ENCODE data around the gene CELA2B. TPM values are rescaled to one million over a fixed set of nuclear protein-coding genes. Genes with fewer than 3 reads are reported as not detected.
"Not testable (repeated sequence)": the region's sequence is repeated elsewhere in the genome, so short reads cannot be mapped to it uniquely, and the experiment has no call there.

The CELA2B gene
- total and polyA plus RNA-seq, 2 donors from 2014 or later = not detected

DNA sequence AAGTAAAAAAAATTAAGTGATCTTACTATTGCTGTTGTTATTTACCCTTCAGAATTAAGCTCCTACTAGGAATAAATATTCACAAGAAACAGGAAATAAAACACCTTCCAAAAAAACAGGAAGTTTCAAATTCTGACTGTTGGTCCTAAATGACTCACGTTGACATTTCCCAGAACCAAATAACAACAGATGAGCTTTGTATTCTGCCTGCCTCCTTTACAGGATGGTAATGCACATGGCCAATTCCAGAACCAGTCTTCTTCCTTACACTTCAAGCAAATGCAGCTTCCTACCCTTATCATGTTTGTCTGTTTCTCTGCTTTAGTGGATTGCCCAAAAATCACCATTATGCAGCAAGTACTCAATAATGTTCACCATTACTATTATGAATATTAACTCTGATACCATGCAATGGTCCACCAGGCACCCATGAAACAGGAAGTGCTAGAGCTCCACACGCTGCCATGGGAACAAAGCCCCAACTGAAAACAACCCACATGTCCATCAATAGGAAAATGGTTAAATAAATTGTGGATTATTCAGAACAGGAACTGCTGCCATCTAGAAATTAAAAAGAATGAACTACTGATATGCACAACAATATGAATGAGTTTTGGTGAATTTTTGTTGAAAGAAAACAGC, 39.2 kb downstream of the CELA2B start:
- H3K27me3 ChIP-seq (ENCODE audit: control insufficient read depth, insufficient read depth, low read length) = no peaks in the 10 kb centered on the region
- no peaks in the 10 kb centered on the region for H3K4me1 ChIP-seq (ENCODE audit: control insufficient read depth in 2 of 3, insufficient read depth in 2 of 3, low read depth in 1 of 3, low read length in 3 of 3)
- no peak overlapping the region for H3K9ac ChIP-seq (ENCODE audit: low read length in 3 of 3)
- H3K27ac ChIP-seq (ENCODE audit: low read depth in 2 of 2, low read length in 2 of 2) = no peak overlapping the region
- no peak for DNase-seq
- TF ChIP-seq CTCF (IDR thresholded peaks at IDR 0.05; ENCODE audit: borderline replicate concordance, extremely low read depth, insufficient read depth) = no peak
- intact Hi-C loops (cut with DNase I) = no loop called here
- FAIRE-seq = no peak
- no peak overlapping the region for H3K4me3 ChIP-seq (ENCODE audit: low read length in 3 of 3)
- H3K9me3 ChIP-seq (ENCODE audit: control insufficient read depth in 2 of 3, insufficient read depth in 1 of 3, low read length in 3 of 3) = no peaks in the 10 kb centered on the region
- peaks cover 0 to 22% (median 2%) of the 10 kb centered on the region in 3 donors for H3K36me3 ChIP-seq (ENCODE audit: control insufficient read depth in 2 of 3, insufficient read depth in 3 of 3, low read length in 3 of 3)

- Histone ChIP-seq H3K36me3 (ENCODE audit: control insufficient read depth in 2 of 3, insufficient read depth in 3 of 3, low read length in 3 of 3) (peaks cover 0 to 15% (median 2%) of the 10 kb centered on the region in 3 donors), H3K9ac (ENCODE audit: low read length in 3 of 3) (no peak overlapping the region), H3K27me3 (ENCODE audit: control insufficient read depth, insufficient read depth, low read length) (no peaks in the 10 kb centered on the region), H3K4me1 (ENCODE audit: control insufficient read depth in 2 of 3, insufficient read depth in 2 of 3, low read depth in 1 of 3, low read length in 3 of 3) (peaks cover 0 to 8% (median 7%) of the 10 kb centered on the region in 3 donors), H3K27ac (ENCODE audit: low read depth in 2 of 2, low read length in 2 of 2) (no peak overlapping the region), H3K9me3 (ENCODE audit: control insufficient read depth in 2 of 3, insufficient read depth in 1 of 3, low read length in 3 of 3) (no peaks in the 10 kb centered on the region), H3K4me3 (ENCODE audit: low read length in 3 of 3) (no peak overlapping the region)
- FAIRE-seq = no peak
- intact Hi-C loops (cut with DNase I) = no loop called here
- DNase-seq = no peak
- no peak for TF ChIP-seq CTCF (IDR thresholded peaks at IDR 0.05; ENCODE audit: borderline replicate concordance, extremely low read depth, insufficient read depth)
Observed at GRCh38 chr1:15519625-15520024, 43.7 kb downstream of the CELA2B start.

DNA sequence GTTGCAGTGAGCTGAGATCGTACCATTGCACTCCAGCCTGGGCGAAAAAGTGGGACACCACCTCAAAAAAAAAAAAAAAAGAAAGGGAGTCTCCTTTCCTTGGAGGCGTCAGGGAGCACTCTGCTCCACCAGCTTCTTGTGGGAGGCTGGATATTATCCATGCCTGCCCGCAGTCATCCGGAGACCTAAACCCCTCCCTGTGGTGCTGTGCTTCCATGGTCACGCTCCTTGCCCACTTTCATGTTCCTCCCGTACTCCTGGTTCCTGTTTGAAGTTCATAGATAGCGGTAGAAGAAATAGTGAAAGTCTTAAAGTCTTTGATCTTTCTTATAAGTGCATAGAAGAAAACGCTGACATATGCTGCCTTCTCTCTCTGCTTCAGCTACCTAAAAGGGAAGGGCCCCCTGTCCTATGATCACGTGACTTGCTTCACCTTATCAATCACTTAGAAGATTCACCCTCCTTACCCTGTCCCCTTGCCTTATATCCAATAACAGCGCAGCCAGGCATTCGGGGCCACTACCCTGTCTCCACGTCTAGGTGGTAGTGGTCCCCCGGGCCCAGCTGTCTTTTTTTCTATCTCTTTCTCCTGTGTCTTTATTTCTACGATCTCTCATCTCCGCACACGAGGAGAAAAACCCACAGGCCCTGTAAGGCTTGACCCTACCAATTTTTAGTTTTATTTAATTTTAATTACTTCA, 45.5 kb downstream of the CELA2B start:
- H3K27me3 ChIP-seq (ENCODE audit: control insufficient read depth, insufficient read depth, low read length); H3K27ac ChIP-seq (ENCODE audit: low read depth in 2 of 2, low read length in 2 of 2); H3K4me3 ChIP-seq (ENCODE audit: low read length in 3 of 3); FAIRE-seq; intact Hi-C loops (cut with DNase I); H3K9ac ChIP-seq (ENCODE audit: low read length in 3 of 3); H3K9me3 ChIP-seq (ENCODE audit: control insufficient read depth in 2 of 3, insufficient read depth in 1 of 3, low read length in 3 of 3): not testable (repeated sequence)
- Histone ChIP-seq H3K36me3 (ENCODE audit: control insufficient read depth in 2 of 3, insufficient read depth in 3 of 3, low read length in 3 of 3) (peaks cover 0 to 14% (median 0%) of the 10 kb centered on the region in 3 donors), H3K4me1 (ENCODE audit: control insufficient read depth in 2 of 3, insufficient read depth in 2 of 3, low read depth in 1 of 3, low read length in 3 of 3) (peaks cover 0 to 19% (median 10%) of the 10 kb centered on the region in 3 donors)
- peak in 4 of 5 donors; percentile 65 to 80 (median 74) for DNase-seq

DNA sequence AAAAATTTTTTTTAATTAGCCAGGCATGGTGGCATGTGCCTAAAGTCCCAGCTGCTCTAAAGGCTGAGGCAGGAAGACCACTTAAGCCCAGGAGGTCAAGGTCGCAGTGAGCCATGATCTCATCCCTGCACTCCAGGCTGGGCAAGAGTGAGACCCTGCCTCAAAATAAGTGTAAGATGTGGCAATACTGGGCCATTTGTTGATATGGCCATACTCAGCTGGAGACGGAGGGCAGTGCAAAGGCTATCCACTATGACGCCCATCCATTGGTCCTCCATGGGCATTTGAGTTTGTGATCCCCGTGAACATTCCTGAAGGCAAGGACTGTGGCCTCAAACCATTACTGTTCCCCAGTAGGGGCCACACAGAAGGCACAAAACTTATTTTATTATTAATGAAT, 46.6 kb downstream of the CELA2B start:
- DNase-seq (peak in 2 of 5 donors; percentile 12 to 61), FAIRE-seq (no peak)
- TF ChIP-seq CTCF (IDR thresholded peaks at IDR 0.05; ENCODE audit: borderline replicate concordance, extremely low read depth, insufficient read depth) = no peak
- no peak overlapping the region for H3K9ac ChIP-seq (ENCODE audit: low read length in 3 of 3)
- intact Hi-C loops (cut with DNase I) = no loop called here
- H3K36me3 ChIP-seq (ENCODE audit: control insufficient read depth in 2 of 3, insufficient read depth in 3 of 3, low read length in 3 of 3) = peaks cover 0 to 4% (median 0%) of the 10 kb centered on the region in 3 donors
- peaks cover 0 to 19% (median 15%) of the 10 kb centered on the region in 3 donors for H3K4me1 ChIP-seq (ENCODE audit: control insufficient read depth in 2 of 3, insufficient read depth in 2 of 3, low read depth in 1 of 3, low read length in 3 of 3)
- H3K27ac ChIP-seq (ENCODE audit: low read depth in 2 of 2, low read length in 2 of 2) = no peak overlapping the region
- H3K9me3 ChIP-seq (ENCODE audit: control insufficient read depth in 2 of 3, insufficient read depth in 1 of 3, low read length in 3 of 3) = no peaks in the 10 kb centered on the region
- no peak overlapping the region for H3K4me3 ChIP-seq (ENCODE audit: low read length in 3 of 3)
- H3K27me3 ChIP-seq (ENCODE audit: control insufficient read depth, insufficient read depth, low read length) = no peaks in the 10 kb centered on the region
